Prostate gland (tissue), 2 donors: ENCODE data around the gene GRIN3B. TPM values are rescaled to one million over a fixed set of nuclear protein-coding genes. Genes with fewer than 3 reads are reported as not detected.

Experiments
- DNase-seq: peaks from one replicate; pipeline ENCODE4 v3.0.0-alpha.2; 2019; ENCODE audit warnings: low spot score
- H3K27ac ChIP-seq, 2 donors: fragments of 200-600 bp; sonication (generic); 2 replicates each; pipeline ENCODE4 v1.5.1; 2017 to 2019
- H3K27me3 ChIP-seq: fragments of 200-600 bp; sonication (generic); replicated peaks from 2 replicates; pipeline ENCODE4 v1.5.1; 2019; ENCODE audit not compliant: insufficient read depth
- H3K36me3 ChIP-seq, 2 donors: fragments of 200-600 bp; sonication (generic); 1 replicate in 1 of 2; 2 replicates in 1 of 2; pipeline versions ENCODE4 v1.5.1 to v1.8.1; 2017 to 2019
- H3K4me1 ChIP-seq: fragments of 200-600 bp; sonication (generic); replicated peaks from 2 replicates; pipeline ENCODE4 v1.5.1; 2019
- H3K4me3 ChIP-seq, 2 donors: fragments of 200-600 bp; sonication (generic); 2 replicates each; pipeline ENCODE4 v1.5.1; 2017 to 2019
- H3K9me3 ChIP-seq: fragments of 200-600 bp; sonication (generic); 2 replicates; pipeline ENCODE4 v1.5.1; 2017
- POLR2A ChIP-seq: fragments of 450-650 bp; IDR thresholded peaks from one replicate; pipeline ENCODE4 v1.6.1; 2016; ENCODE audit warnings: antibody characterized with exemption, mild to moderate bottlenecking
- POLR2AphosphoS5 ChIP-seq: sonication (generic); formaldehyde crosslinking; IDR thresholded peaks from one replicate; pipeline ENCODE4 v1.6.1; 2017; ENCODE audit warnings: antibody characterized with exemption
- WGBS: methylation state at CpG from one replicate; pipeline ENCODE4 v1.1.5; 2018; 5-methylcytosine and 5-hydroxymethylcytosine counted together
- intact Hi-C: fragments of 100-400 bp; cut with DNase I; formaldehyde crosslinking; loops from one replicate; pipeline ENCODE4 v1.14.2; 2022
- total RNA-seq, 2 donors: library from RNA; depleted of rRNA; stranded (reverse); fragments of >200 nt; gene quantifications; one replicate each; pipeline ENCODE4 v1.1.0, GENCODE V29; 2016
- TF ChIP-seq, protein P1 (sequence below), 4 experiments: fragments of 200-600 bp in 2 of 4; fragments of 450-650 bp in 2 of 4; sonication (generic) in 2 of 4; IDR thresholded peaks; 1 replicate in 3 of 4; 2 replicates in 1 of 4; pipeline ENCODE4 v1.5.1; 2016 to 2019; ENCODE audit warnings: antibody characterized with exemption in 4 of 4, mild to moderate bottlenecking in 2 of 4, moderate library complexity in 2 of 4

Gene GRIN3B
- total RNA-seq, 2 donors from 2014 or later, result 0.34 TPM; not detected in 1

DNA sequence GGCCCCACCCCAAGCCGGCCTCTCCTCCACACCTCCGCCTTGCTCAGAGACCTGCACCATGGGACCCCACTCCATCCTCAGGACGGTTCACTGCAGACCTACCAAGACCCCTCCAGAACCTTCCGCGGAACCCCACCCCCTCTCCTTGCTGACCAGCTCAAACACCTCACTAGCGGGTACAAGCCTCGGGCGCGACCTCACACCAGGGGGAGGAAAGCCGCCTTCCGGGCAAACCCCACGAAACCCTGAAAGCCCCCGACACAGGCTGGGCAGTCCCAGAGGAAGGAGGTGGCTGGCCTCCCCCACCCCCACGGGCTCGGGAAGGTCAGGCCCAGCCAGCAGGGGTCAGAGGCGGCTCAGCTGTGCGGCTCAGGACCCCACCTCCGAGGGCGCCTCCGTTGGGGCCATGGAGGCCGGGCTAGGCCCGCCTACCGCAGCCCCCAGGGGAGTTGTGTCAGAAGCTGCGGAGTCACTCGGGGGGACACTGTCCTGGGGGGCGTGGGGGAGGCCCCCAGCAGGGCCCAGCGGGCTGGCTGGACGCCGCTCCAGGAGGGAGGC, 9.8 kb downstream of the GRIN3B start:
- no peak overlapping the region for H3K27ac ChIP-seq
- H3K27me3 ChIP-seq, result no peaks in the 10 kb centered on the region
- no peak for DNase-seq
- 82% methylated on average over 27 of the region's 29 CpGs for WGBS
- no peak overlapping the region for H3K4me3 ChIP-seq
- no peaks in the 10 kb centered on the region for H3K4me1 ChIP-seq
- TF ChIP-seq POLR2AphosphoS5 (no peak), POLR2A (no peak)
- TF ChIP-seq, protein P1, sequence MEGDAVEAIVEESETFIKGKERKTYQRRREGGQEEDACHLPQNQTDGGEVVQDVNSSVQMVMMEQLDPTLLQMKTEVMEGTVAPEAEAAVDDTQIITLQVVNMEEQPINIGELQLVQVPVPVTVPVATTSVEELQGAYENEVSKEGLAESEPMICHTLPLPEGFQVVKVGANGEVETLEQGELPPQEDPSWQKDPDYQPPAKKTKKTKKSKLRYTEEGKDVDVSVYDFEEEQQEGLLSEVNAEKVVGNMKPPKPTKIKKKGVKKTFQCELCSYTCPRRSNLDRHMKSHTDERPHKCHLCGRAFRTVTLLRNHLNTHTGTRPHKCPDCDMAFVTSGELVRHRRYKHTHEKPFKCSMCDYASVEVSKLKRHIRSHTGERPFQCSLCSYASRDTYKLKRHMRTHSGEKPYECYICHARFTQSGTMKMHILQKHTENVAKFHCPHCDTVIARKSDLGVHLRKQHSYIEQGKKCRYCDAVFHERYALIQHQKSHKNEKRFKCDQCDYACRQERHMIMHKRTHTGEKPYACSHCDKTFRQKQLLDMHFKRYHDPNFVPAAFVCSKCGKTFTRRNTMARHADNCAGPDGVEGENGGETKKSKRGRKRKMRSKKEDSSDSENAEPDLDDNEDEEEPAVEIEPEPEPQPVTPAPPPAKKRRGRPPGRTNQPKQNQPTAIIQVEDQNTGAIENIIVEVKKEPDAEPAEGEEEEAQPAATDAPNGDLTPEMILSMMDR (IDR thresholded peaks at IDR 0.05), result no peak
- peaks cover 6 to 23% of the 10 kb centered on the region in 2 donors for H3K36me3 ChIP-seq
- intact Hi-C loops, result no loop called here
- H3K9me3 ChIP-seq, result no peaks in the 10 kb centered on the region

DNA sequence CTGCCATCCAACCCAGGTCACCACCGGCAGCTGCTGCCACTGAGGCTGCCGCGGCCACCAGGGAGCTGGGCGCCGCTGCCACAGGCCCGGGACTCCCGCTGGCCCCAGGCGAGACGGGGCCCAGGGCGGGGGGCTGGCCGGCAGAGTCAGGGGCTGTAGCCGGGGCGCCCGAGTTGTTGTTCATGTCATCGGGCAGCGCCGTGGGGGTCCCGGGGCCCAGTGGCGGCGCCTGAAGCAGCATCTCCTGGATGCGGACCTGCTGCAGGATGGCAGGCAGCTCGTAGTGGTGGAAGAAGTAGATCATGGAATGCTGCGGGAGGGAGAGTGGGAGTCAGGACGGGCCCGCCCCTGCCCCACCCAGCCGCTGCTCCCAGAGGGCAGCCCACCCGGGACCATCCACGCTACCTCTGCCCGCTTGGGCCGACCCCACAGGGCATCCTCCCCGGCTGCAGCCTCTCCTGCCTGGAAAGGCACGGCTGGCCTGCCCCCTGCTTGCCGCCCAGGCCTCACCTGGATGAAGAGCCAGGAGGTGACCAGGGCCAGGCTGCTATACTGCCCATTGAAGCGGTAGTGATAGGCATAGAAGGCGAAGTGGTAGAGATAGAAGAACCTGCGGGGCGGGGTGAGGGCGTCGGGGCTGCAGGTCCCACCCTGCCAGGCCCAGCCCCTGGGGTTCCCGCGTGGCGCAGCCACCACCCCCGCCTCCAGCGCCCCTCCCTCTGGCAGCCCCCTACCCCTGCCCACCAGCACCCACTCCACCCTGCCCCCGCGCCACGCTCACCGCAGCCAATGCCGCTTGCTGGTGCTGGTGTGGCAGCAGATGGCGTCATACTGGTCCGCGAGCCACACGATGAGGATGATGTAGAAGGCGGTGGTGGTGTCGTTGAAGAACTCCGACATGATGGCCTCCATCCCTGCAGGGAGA, 10.6 kb downstream of the GRIN3B start:
- DNase-seq, result no peak
- H3K36me3 ChIP-seq, result peaks cover 6 to 23% of the 10 kb centered on the region in 2 donors
- H3K27ac ChIP-seq, result no peak overlapping the region
- no peaks in the 10 kb centered on the region for H3K9me3 ChIP-seq
- H3K27me3 ChIP-seq, result no peaks in the 10 kb centered on the region
- intact Hi-C loops, result no loop called here
- H3K4me3 ChIP-seq, result no peak overlapping the region
- H3K4me1 ChIP-seq, result peaks cover 4% of the 10 kb centered on the region
- no peak for TF ChIP-seq POLR2AphosphoS5
- TF ChIP-seq POLR2A, result no peak
- TF ChIP-seq, protein P1 (IDR thresholded peaks at IDR 0.05), result no peak
- 92% methylated on average over 53 of the region's 56 CpGs for WGBS

DNA sequence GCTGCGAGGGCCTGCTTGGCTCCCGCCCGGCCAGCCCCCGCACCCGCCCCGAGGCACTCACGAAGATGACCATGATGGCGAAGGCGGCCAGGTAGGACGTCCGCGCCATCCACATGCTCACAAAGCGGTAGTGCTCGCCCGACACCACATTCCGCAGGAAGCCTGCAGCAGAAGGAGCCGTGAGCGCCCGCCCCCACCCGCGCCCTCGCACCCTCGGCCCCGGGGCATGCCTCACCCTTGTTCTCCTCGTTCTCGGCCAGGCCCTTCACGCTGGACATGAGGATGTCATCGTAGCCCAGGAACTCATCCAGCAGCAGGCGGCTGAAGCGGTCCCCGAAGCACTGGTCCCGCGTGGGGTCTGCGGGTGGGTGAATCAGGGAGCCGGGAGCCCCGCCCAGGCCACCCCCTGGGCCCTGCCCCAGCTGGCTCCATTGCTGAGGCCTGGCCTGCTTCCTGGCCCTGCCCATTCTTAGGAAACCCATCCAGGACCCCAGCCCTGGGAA, 11.7 kb downstream of the GRIN3B start:
- H3K9me3 ChIP-seq, result no peaks in the 10 kb centered on the region
- WGBS, result 93% methylated on average over 30 of the region's 36 CpGs
- H3K27me3 ChIP-seq, result no peaks in the 10 kb centered on the region
- no peak overlapping the region for H3K27ac ChIP-seq
- no peak for DNase-seq
- H3K36me3 ChIP-seq, result peaks cover 6 to 23% of the 10 kb centered on the region in 2 donors
- intact Hi-C loops, result no loop called here
- TF ChIP-seq, protein P1 (IDR thresholded peaks at IDR 0.05), result no peak
- TF ChIP-seq POLR2A (no peak), POLR2AphosphoS5 (no peak)
- H3K4me3 ChIP-seq, result no peak overlapping the region
- H3K4me1 ChIP-seq, result peaks cover 14% of the 10 kb centered on the region

DNA sequence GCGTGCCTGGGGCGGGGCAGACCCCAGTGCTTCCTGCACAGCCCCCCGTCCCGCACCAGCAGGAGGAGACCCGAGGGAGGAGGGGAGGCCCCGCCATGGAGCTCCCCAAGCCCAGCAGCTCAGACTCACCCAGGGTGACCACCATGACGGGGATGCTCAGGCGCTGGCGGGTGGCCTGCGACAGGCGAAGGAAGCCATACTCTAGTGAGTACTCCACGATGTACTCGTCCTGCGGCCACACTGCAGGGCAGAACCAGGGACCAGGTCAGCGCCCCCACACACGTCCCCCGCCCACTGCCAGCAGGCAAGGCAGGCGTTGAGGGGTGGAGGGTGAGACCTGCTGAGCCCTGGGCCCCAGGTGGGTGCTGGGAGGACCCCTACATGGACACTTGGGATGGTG, 12.1 kb downstream of the GRIN3B start:
- H3K27me3 ChIP-seq, result no peaks in the 10 kb centered on the region
- peaks cover 19% of the 10 kb centered on the region for H3K4me1 ChIP-seq
- no peak overlapping the region for H3K4me3 ChIP-seq
- H3K9me3 ChIP-seq, result no peaks in the 10 kb centered on the region
- no peak overlapping the region for H3K27ac ChIP-seq
- intact Hi-C loops, result no loop called here
- TF ChIP-seq POLR2AphosphoS5, result no peak
- TF ChIP-seq POLR2A, result no peak
- TF ChIP-seq, protein P1 (IDR thresholded peaks at IDR 0.05), result no peak
- H3K36me3 ChIP-seq, result peaks cover 6 to 23% of the 10 kb centered on the region in 2 donors
- no peak for DNase-seq
- 89% methylated on average over 11 of the region's 18 CpGs for WGBS
